H9 (cell line): ENCODE data around the gene AIG1. TPM values are rescaled to one million over a fixed set of nuclear protein-coding genes. Genes with fewer than 3 reads are reported as not detected.
A peak's percentile ranks its signal among the peaks of the same experiment; 100 is the strongest.

ENCODE experiments used
- DNase-seq: peaks from one replicate; pipeline ENCODE4 v3.0.0-alpha.2; 2017
- H2AFZ ChIP-seq: one replicate; pipeline ENCODE4 v1.6.1; 2013; ENCODE audit warnings: mild to moderate bottlenecking, low read length, control low read depth, moderate library complexity
- H2AK5ac ChIP-seq: 2 replicates; pipeline ENCODE4 v1.6.1; 2013; ENCODE audit warnings: low read length, control low read depth, mixed read lengths; ENCODE audit not compliant: insufficient read length
- H2BK120ac ChIP-seq: one replicate; pipeline ENCODE4 v1.6.1; 2013; ENCODE audit warnings: low read depth, mild to moderate bottlenecking, low read length, control low read depth, inconsistent platforms; ENCODE audit not compliant: poor library complexity, severe bottlenecking
- H2BK12ac ChIP-seq: 2 replicates; pipeline ENCODE4 v1.6.1; 2013; ENCODE audit warnings: low read length, control low read depth, mixed read lengths, low read depth; ENCODE audit not compliant: insufficient read length
- H2BK15ac ChIP-seq: 2 replicates; pipeline ENCODE4 v1.6.1; 2013; ENCODE audit warnings: low read depth, low read length, control low read depth
- H2BK20ac ChIP-seq: one replicate; pipeline ENCODE4 v1.6.1; 2013; ENCODE audit warnings: low read depth, mild to moderate bottlenecking, low read length, control low read depth, inconsistent platforms; ENCODE audit not compliant: poor library complexity, severe bottlenecking
- H2BK5ac ChIP-seq: 2 replicates; pipeline ENCODE4 v1.6.1; 2013; ENCODE audit warnings: low read length, control low read depth, mixed read lengths; ENCODE audit not compliant: insufficient read length
- H3K14ac ChIP-seq: 2 replicates; pipeline ENCODE4 v1.6.1; 2013; ENCODE audit warnings: low read length, control low read depth; ENCODE audit not compliant: insufficient read depth
- H3K18ac ChIP-seq: 2 replicates; pipeline ENCODE4 v1.6.1; 2013; ENCODE audit warnings: low read depth, mild to moderate bottlenecking, mixed read lengths, low read length, control low read depth; ENCODE audit not compliant: insufficient read length
- H3K23ac ChIP-seq: 2 replicates; pipeline ENCODE4 v1.6.1; 2013; ENCODE audit warnings: low read length, control low read depth, mixed read lengths, low read depth; ENCODE audit not compliant: insufficient read length
- H3K23me2 ChIP-seq: 2 replicates; pipeline ENCODE4 v1.6.1; 2013; ENCODE audit warnings: low read depth, mild to moderate bottlenecking, mixed read lengths, low read length, control low read depth; ENCODE audit not compliant: insufficient read length, poor library complexity, severe bottlenecking
- H3K27ac ChIP-seq: 2 replicates; pipeline ENCODE4 v1.5.1; 2013; ENCODE audit warnings: low read length, control low read depth, mixed read lengths, low read depth; ENCODE audit not compliant: insufficient read length
- H3K27me3 ChIP-seq: 2 replicates; pipeline ENCODE4 v1.6.1; 2013; ENCODE audit warnings: low read length, control low read depth, inconsistent platforms; ENCODE audit not compliant: insufficient read depth
- H3K4ac ChIP-seq: 2 replicates; pipeline ENCODE4 v1.6.1; 2013; ENCODE audit warnings: low read depth, mild to moderate bottlenecking, control low read depth, inconsistent platforms, low read length, moderate library complexity
- H3K4me1 ChIP-seq: 2 replicates; pipeline ENCODE4 v1.6.1; 2013; ENCODE audit warnings: low read length, control low read depth, inconsistent platforms; ENCODE audit not compliant: insufficient read depth
- H3K4me2 ChIP-seq: 2 replicates; pipeline ENCODE4 v1.6.1; 2013; ENCODE audit warnings: low read length, control low read depth, mixed read lengths; ENCODE audit not compliant: insufficient read length, insufficient read depth
- H3K56ac ChIP-seq: 2 replicates; pipeline ENCODE4 v1.6.1; 2013; ENCODE audit warnings: low read depth, mild to moderate bottlenecking, mixed read lengths, low read length, control low read depth; ENCODE audit not compliant: insufficient read length
- H3K79me1 ChIP-seq: 2 replicates; pipeline ENCODE4 v1.6.1; 2013; ENCODE audit warnings: low read depth, mild to moderate bottlenecking, moderate library complexity, low read length, control low read depth, inconsistent platforms; ENCODE audit not compliant: insufficient read depth, poor library complexity, severe bottlenecking
- H3K79me2 ChIP-seq: 2 replicates; pipeline ENCODE4 v1.6.1; 2013; ENCODE audit warnings: low read length, control low read depth, inconsistent platforms; ENCODE audit not compliant: insufficient read depth
- H3K9ac ChIP-seq: 2 replicates; pipeline ENCODE4 v1.6.1; 2013; ENCODE audit warnings: low read length, control low read depth, mixed read lengths; ENCODE audit not compliant: insufficient read length; ENCODE audit errors: extremely low read depth
- H3K9me3 ChIP-seq: one replicate; pipeline ENCODE4 v1.6.1; 2013; ENCODE audit warnings: low read depth, low read length, inconsistent platforms; ENCODE audit not compliant: control insufficient read depth
- H3T11ph ChIP-seq: one replicate; pipeline ENCODE4 v1.6.1; 2013; ENCODE audit warnings: mild to moderate bottlenecking, low read length, control low read depth, inconsistent platforms
- H4K20me1 ChIP-seq: one replicate; pipeline ENCODE4 v1.6.1; 2013; ENCODE audit not compliant: control insufficient read depth, insufficient read length, insufficient read depth
- H4K5ac ChIP-seq: 2 replicates; pipeline ENCODE4 v1.6.1; 2013; ENCODE audit warnings: low read depth, mild to moderate bottlenecking, mixed read lengths, low read length, control low read depth; ENCODE audit not compliant: insufficient read length
- H4K8ac ChIP-seq: replicated peaks from 2 replicates; pipeline ENCODE4 v1.6.1; 2013; ENCODE audit warnings: low read length, control low read depth, mixed read lengths, low read depth; ENCODE audit not compliant: insufficient read length
- H4K91ac ChIP-seq: 2 replicates; pipeline ENCODE4 v1.6.1; 2013; ENCODE audit warnings: low read depth, mild to moderate bottlenecking, moderate library complexity, mixed read lengths, low read length, control low read depth; ENCODE audit not compliant: insufficient read length
- H3K27ac Mint-ChIP-seq, 3 experiments: 2 replicates in 2 of 3; 3 replicates in 1 of 3; pipeline ENCODE4 v1.8.0; 2020 to 2021; ENCODE audit warnings: mixed read lengths in 3 of 3, mild to moderate bottlenecking in 1 of 3, moderate library complexity in 1 of 3
- H3K27me3 Mint-ChIP-seq: 2 replicates; pipeline ENCODE4 v1.8.0; 2021; ENCODE audit warnings: low read depth, mild to moderate bottlenecking, moderate library complexity, mixed read lengths
- H3K36me3 Mint-ChIP-seq, 3 experiments: 2 replicates in 2 of 3; 3 replicates in 1 of 3; pipeline ENCODE4 v1.8.0; 2020 to 2021; ENCODE audit warnings: low read depth in 3 of 3, mixed read lengths in 3 of 3; ENCODE audit not compliant: insufficient read depth in 1 of 3
- H3K4me1 Mint-ChIP-seq, 2 experiments: 2 replicates each; pipeline ENCODE4 v1.8.0; 2020; ENCODE audit warnings: mixed read lengths in 2 of 2
- H3K4me3 Mint-ChIP-seq, 2 experiments: 2 replicates in 1 of 2; 3 replicates in 1 of 2; pipeline ENCODE4 v1.8.0; 2020 to 2021; ENCODE audit warnings: mild to moderate bottlenecking in 2 of 2, mixed read lengths in 2 of 2, moderate library complexity in 1 of 2
- H3K9me3 Mint-ChIP-seq, 2 experiments: 2 replicates in 1 of 2; 3 replicates in 1 of 2; pipeline ENCODE4 v1.8.0; 2020; ENCODE audit warnings: mild to moderate bottlenecking in 2 of 2, mixed read lengths in 2 of 2, moderate library complexity in 1 of 2
- CTCF ChIP-seq: fragments of 200-600 bp; sonication (generic); conservative IDR thresholded peaks from 3 replicates; pipeline ENCODE4 v1.8.0; 2021; ENCODE audit warnings: antibody characterized with exemption, mild to moderate bottlenecking
- WGBS: extraction: QIAGEN DNeasy Blood & Tissue Kit; methylation state at CpG from one replicate; pipeline ENCODE4 v1.1.7; 2013; ENCODE audit warnings: missing lambda C conversion rate, low lambda C conversion rate, mixed read lengths; ENCODE audit not compliant: insufficient read length; ENCODE audit errors: extremely low coverage; 5-methylcytosine and 5-hydroxymethylcytosine counted together
- total RNA-seq: library from RNA; stranded (reverse); gene quantifications from 2 replicates; pipeline ENCODE4 v1.2.1, GENCODE V29; 2021

The AIG1 gene
- total RNA-seq, 1 experiment from 2014 or later: 44.6 TPM

- H3K4me1 ChIP-seq: peaks cover 6% of the 10 kb centered on the region; the same call in 1 of the 2 replicates
- WGBS: no CpG with 5 or more reads among the region's 7 CpGs
- H3K27me3 ChIP-seq: no peaks in the 10 kb centered on the region
- no peak overlapping the region for H2BK120ac ChIP-seq
- no peak overlapping the region for H3K14ac ChIP-seq
- H4K20me1 ChIP-seq: no peaks in the 10 kb centered on the region
- peaks cover 43 to 46% of the 10 kb centered on the region in 2 experiments for H3K4me1 Mint-ChIP-seq
- no peaks in the 10 kb centered on the region for H3K79me1 ChIP-seq
- no peaks in the 10 kb centered on the region for H3K27me3 Mint-ChIP-seq
- no peak overlapping the region for H2BK12ac ChIP-seq
- TF ChIP-seq CTCF: no peak
- H3K36me3 Mint-ChIP-seq: peaks cover 5 to 11% (median 6%) of the 10 kb centered on the region in 3 experiments; a peak in 6 of 7 replicates
- H3K9me3 Mint-ChIP-seq: no peaks in the 10 kb centered on the region
- no peak overlapping the region for H4K5ac ChIP-seq
- H3K18ac ChIP-seq: no peak overlapping the region
- H2BK20ac ChIP-seq: no peak overlapping the region
- H2BK15ac ChIP-seq: no peak overlapping the region
- H3K23me2 ChIP-seq: no peaks in the 10 kb centered on the region
- H3K4ac ChIP-seq: no peak overlapping the region; the same call in 1 of the 2 replicates
- no peaks in the 10 kb centered on the region for H3K79me2 ChIP-seq
- no peak overlapping the region for H4K8ac ChIP-seq
- no peak overlapping the region for H3K27ac ChIP-seq
- H4K91ac ChIP-seq: no peak overlapping the region
- no peak overlapping the region for H3K4me2 ChIP-seq
- H3K9me3 ChIP-seq: no peaks in the 10 kb centered on the region
- no peak overlapping the region for H2AFZ ChIP-seq
- no peak overlapping the region for H2AK5ac ChIP-seq
- H3T11ph ChIP-seq: no peak overlapping the region
- H3K56ac ChIP-seq: no peak overlapping the region
- DNase-seq: no peak
- H3K27ac Mint-ChIP-seq: peak overlapping the region in 1 of 3 experiments; percentile 50; a peak in 3 of 7 replicates
- H3K9ac ChIP-seq: no peak overlapping the region
- no peak overlapping the region for H3K4me3 Mint-ChIP-seq
- no peak overlapping the region for H3K23ac ChIP-seq
- no peak overlapping the region for H2BK5ac ChIP-seq
Observed at GRCh38 chr6:143290206-143290605, 229.5 kb downstream of the AIG1 start.
